GM12878 (cell line): ENCODE results near the gene ASAP2.

Source experiments
- CHD1 ChIP-seq: IDR thresholded peaks from 2 replicates; pipeline ENCODE4 v1.6.1; 2012; ENCODE audit warnings: low read depth, low read length, improper control_type of control experiment
- DPF2 ChIP-seq: fragments of 450-650 bp; IDR thresholded peaks from 2 replicates; pipeline ENCODE4 v1.6.1; 2017; ENCODE audit warnings: mild to moderate bottlenecking
- EZH2 ChIP-seq: IDR thresholded peaks from 2 replicates; pipeline ENCODE4 v1.6.1; 2012; ENCODE audit warnings: low read depth, mild to moderate bottlenecking, control low read depth, inconsistent platforms, low read length, borderline replicate concordance; ENCODE audit not compliant: control insufficient read depth
- IRF4 ChIP-seq: IDR thresholded peaks from 2 replicates; pipeline ENCODE4 v1.6.1; 2011; ENCODE audit warnings: low read depth, low read length
- MTA3 ChIP-seq: IDR thresholded peaks from 2 replicates; pipeline ENCODE4 v1.6.1; 2012; ENCODE audit warnings: low read length, inconsistent platforms, borderline replicate concordance
- SIN3A ChIP-seq: IDR thresholded peaks from 2 replicates; pipeline ENCODE4 v1.6.1; 2012; ENCODE audit warnings: low read depth, low read length, improper control_type of control experiment
- TCF7 ChIP-seq: IDR thresholded peaks from 2 replicates; pipeline ENCODE4 v1.6.1; 2014; ENCODE audit warnings: antibody characterized with exemption, borderline replicate concordance
- ZNF274 ChIP-seq: IDR thresholded peaks from one replicate; pipeline ENCODE4 v1.8.0; 2011; ENCODE audit not compliant: insufficient read length, insufficient read depth
- ZNF384 ChIP-seq: IDR thresholded peaks from 2 replicates; pipeline ENCODE4 v1.6.1; 2012; ENCODE audit warnings: low read depth, mild to moderate bottlenecking, low read length, improper control_type of control experiment, borderline replicate concordance
- TF ChIP-seq, protein P1 (sequence below), 3 experiments: IDR thresholded peaks in 2 of 3; conservative IDR thresholded peaks in 1 of 3; 2 replicates each; pipeline ENCODE4 v1.5.1; 2011; ENCODE audit warnings: low read depth in 3 of 3, low read length in 3 of 3, mild to moderate bottlenecking in 3 of 3, control low read depth in 2 of 3, moderate library complexity in 2 of 3, inconsistent platforms in 1 of 3, mixed read lengths in 1 of 3; ENCODE audit not compliant: control insufficient read depth in 2 of 3, insufficient read depth in 1 of 3; ENCODE audit errors: extremely low read depth in 1 of 3
- TF ChIP-seq, protein P2 (sequence below): IDR thresholded peaks from 2 replicates; pipeline ENCODE4 v1.6.1; 2012; ENCODE audit warnings: low read depth, low read length, improper control_type of control experiment
- TF ChIP-seq, protein P3 (sequence below): IDR thresholded peaks from 2 replicates; pipeline ENCODE4 v1.6.1; 2011; ENCODE audit warnings: low read depth, low read length, improper control_type of control experiment, borderline replicate concordance

DNA sequence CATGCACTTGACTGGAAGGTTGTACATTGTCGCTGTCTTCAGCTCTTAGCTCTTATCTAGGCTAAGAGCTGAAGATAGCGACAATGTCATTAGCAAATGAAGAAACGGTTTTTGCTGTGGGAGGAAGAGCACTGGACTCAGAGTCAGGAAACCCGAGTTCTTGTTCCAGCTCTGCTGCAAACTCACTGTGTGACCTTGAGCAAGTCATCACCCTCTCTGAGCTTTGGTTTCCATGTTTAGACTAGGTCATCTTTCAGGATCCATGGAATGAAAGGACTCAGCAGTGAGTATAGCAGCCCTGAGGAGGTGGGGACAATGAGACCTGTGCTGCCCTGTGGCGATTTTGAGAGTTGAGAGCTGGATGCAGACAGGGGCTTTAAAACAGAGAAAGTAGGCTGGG lies 85.3 kb downstream of the ASAP2 start:
- TF ChIP-seq, protein P1, sequence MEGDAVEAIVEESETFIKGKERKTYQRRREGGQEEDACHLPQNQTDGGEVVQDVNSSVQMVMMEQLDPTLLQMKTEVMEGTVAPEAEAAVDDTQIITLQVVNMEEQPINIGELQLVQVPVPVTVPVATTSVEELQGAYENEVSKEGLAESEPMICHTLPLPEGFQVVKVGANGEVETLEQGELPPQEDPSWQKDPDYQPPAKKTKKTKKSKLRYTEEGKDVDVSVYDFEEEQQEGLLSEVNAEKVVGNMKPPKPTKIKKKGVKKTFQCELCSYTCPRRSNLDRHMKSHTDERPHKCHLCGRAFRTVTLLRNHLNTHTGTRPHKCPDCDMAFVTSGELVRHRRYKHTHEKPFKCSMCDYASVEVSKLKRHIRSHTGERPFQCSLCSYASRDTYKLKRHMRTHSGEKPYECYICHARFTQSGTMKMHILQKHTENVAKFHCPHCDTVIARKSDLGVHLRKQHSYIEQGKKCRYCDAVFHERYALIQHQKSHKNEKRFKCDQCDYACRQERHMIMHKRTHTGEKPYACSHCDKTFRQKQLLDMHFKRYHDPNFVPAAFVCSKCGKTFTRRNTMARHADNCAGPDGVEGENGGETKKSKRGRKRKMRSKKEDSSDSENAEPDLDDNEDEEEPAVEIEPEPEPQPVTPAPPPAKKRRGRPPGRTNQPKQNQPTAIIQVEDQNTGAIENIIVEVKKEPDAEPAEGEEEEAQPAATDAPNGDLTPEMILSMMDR (IDR thresholded peaks at IDR 0.05 in 2 of 3, conservative IDR thresholded peaks at IDR 0.05 in 1 of 3; ENCODE audit: control insufficient read depth in 2 of 3, extremely low read depth in 1 of 3, insufficient read depth in 1 of 3, low read depth in 3 of 3, low read length in 3 of 3): no peak
- TF ChIP-seq EZH2: no peak
- no peak for TF ChIP-seq TCF7
- TF ChIP-seq, protein P2, sequence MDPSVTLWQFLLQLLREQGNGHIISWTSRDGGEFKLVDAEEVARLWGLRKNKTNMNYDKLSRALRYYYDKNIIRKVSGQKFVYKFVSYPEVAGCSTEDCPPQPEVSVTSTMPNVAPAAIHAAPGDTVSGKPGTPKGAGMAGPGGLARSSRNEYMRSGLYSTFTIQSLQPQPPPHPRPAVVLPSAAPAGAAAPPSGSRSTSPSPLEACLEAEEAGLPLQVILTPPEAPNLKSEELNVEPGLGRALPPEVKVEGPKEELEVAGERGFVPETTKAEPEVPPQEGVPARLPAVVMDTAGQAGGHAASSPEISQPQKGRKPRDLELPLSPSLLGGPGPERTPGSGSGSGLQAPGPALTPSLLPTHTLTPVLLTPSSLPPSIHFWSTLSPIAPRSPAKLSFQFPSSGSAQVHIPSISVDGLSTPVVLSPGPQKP: no peak
- no peak for TF ChIP-seq ZNF274
- TF ChIP-seq SIN3A: no peak
- no peak for TF ChIP-seq CHD1
- TF ChIP-seq DPF2: no peak
- TF ChIP-seq ZNF384: no peak
- TF ChIP-seq, protein P3, sequence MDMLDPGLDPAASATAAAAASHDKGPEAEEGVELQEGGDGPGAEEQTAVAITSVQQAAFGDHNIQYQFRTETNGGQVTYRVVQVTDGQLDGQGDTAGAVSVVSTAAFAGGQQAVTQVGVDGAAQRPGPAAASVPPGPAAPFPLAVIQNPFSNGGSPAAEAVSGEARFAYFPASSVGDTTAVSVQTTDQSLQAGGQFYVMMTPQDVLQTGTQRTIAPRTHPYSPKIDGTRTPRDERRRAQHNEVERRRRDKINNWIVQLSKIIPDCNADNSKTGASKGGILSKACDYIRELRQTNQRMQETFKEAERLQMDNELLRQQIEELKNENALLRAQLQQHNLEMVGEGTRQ: no peak
- TF ChIP-seq IRF4: no peak
- no peak for TF ChIP-seq MTA3
